ENCODE measurements around the gene MRPL20.

DNA sequence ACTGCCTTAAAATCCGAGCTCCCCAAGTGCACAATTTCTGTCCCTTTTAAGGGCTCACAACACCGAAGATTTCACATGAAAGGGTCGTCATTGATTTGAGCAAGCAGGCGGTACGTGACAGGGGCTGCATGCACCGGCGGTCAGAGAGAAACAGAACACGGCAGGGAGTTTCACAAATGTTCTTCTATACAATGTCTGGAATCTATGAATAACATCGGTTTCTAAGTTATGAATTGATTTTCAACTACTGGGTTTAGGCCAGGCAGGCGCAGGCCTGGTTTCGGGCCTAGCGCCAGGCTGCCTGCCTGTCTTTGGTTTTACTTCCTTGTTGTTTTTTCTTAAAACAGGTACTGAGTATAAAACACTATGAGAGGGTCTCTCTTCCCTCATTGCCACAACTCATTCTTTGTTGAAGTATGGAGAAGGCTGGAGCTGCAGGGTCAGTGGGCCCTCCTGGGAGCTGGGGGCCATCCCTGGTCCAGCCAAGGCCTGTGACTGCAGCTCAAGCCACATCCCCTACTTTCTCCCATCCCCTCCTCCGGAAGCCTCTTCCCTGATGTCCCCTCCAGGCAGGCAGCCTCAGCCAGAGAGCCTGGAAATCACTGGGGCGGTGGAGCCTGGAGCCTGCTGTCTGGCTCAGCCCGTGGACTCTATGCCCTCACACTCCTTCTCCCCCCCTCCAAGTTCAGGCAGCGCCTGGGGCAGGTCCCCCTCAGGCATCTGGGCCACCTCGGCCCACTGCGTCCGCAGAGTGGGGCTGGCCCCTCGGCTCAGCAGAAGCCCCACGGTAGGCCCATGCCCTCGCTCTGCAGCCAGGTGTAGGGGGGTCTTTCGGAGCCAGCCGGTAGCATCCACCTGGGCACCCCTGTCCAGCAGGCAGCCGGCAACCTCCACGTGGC is 11.6 kb upstream of the MRPL20 start:
- TF ChIP-seq CTCF (IDR thresholded peaks at IDR 0.05) (no peak), POLR2A (IDR thresholded peaks at IDR 0.05) (no peak)
